Forelimb muscle (tissue), 1 donor: ENCODE results near the gene RBM44. TPM values are rescaled to one million over a fixed set of nuclear protein-coding genes. Genes with fewer than 3 reads are reported as not detected.
A peak's percentile ranks its signal among the peaks of the same experiment; 100 is the strongest.
"Not testable (repeated sequence)": the region's sequence is repeated elsewhere in the genome, so short reads cannot be mapped to it uniquely, and the experiment has no call there.

ENCODE experiments used
- DNase-seq: peaks from one replicate; pipeline ENCODE4 v3.0.0-alpha.2; 2013; ENCODE audit warnings: low read depth
- polyA plus RNA-seq: library from polyadenylated mRNA; unstranded; fragments of 120-200 nt; gene quantifications from one replicate; pipeline ENCODE4 v1.2.1, GENCODE V29; 2013; ENCODE audit not compliant: insufficient read length

RBM44 gene
- polyA plus RNA-seq, 1 donor = 0.59 TPM

DNA sequence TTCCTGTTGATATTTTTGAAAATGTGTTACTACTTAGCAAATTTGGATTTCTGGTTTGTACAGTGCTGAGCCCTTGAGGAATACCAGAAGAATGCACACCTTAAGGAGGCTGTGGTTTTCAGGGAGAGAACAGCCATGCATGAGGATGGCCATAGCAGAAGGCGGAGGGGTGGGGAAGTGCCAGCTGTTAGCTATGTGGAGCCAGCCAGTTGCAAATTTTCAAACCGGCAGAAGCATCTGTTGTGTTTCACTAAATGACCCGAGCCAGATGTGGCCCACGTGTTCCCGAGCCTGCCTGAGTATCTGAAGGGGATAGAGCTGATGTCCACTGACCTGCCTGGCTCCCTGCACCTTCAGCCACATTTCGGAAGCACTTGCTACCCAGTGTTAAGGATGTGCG lies 16.4 kb upstream of the RBM44 start:
- no peak for DNase-seq

- DNase-seq = not testable (repeated sequence)
Measured at GRCh38 chr2:237783678-237784077, 14.9 kb upstream of the RBM44 start.

DNA sequence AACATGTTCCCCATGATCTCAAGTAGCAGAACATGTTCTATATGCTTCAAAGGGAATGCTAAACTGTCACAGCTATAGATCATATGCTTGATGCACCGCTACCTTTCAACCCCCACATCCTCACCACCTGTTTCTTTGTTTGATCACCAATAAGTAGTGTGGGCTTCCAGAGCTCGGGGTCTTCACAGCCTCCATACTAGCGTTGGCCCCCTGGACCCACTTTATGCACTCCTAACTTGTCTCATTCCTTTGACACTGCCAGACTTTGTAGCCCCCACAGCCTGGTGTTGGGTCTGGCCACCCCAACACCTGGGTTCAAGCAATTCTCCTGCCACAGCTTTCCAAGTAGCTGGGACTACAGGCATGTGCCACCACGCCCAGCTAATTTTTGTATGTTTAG lies 11.6 kb upstream of the RBM44 start:
- DNase-seq = no peak

- DNase-seq = no peak
Measured at GRCh38 chr2:237790353-237790752, 8.2 kb upstream of the RBM44 start.

DNA sequence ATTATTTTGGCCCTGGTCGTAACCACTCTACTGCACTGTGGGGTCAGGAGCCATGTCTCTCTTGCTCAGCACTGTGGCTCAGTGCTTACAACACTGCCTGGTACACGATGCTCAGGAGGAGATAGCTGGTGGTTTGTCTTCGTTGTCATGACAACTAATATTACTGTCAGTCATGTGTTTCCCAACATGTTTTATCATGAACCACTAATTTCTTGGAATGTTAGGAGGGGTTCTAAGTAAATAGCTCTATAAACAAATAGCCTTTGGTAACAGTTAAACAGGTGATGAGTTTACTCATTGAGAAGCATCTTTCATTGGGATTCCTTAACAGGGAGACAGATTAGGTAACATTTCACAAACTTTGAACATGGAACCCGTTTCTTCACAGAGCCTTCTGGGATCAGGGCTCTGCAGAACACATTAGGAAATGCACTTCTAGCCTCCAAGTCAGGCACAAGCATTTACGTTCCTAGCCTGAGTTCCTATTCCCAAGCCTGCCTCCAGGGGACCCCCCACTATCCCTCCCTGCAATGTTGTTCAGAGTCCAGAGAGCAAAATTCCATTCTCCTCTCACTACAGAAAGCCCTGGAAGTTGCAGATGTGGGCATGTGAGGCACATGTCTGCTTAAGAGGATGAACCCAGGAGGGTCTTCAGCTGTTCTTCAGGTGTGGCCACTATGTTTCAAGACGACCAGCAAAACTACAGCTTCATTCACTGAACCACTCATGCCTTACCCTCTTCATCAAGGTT lies 6.4 kb upstream of the RBM44 start:
- DNase-seq = no peak

GRCh38 chr2:237797253-237797652 lies 1.3 kb upstream of the RBM44 start:
- no peak for DNase-seq

DNA sequence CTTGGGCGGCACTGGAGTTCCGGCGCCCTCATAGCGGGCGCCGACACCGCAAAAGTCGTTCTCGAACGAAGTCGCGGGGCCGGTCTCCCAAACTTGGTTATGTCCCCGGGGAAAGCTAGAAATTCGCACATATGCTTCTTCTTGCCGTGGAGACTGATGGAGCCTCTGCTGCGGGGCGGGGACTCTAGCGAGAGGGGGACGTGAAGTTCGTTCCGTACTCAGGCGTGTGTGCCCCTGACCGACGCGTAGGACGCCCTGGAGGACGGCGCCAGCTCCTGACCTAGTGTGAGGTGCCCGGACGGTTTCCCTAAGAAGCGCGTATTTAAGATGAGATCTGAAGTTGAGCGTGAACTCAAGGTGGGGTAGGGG lies 465 bp downstream of the RBM44 start:
- no peak for DNase-seq

DNA sequence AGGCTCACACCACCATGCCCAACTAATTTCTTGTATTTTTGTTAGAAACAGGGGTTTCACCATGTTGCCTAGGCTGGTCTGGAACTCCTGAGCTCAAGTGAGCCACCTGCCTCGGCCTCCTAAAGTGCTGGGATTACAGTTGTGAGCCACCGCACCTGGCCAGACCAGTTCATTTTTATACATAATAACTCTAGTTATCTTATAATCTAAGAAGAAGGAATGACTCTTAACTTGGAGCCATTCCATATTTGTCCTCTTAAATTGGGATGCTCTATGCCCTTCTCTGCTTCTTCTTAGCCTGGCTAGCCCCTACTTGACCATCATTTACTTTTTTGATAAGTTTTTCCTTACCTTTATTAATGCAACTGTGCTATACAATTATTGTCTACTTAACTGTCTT lies 2.9 kb downstream of the RBM44 start:
- no peak for DNase-seq

- DNase-seq = peak; percentile 8
Measured at GRCh38 chr2:237806334-237806733, 7.8 kb downstream of the RBM44 start.

GRCh38 chr2:237815637-237816036 lies 17.1 kb downstream of the RBM44 start:
- no peak for DNase-seq

GRCh38 chr2:237816531-237816930 lies 18.0 kb downstream of the RBM44 start:
- no peak for DNase-seq

GRCh38 chr2:237818066-237818473 lies 19.5 kb downstream of the RBM44 start:
- no peak for DNase-seq

DNA sequence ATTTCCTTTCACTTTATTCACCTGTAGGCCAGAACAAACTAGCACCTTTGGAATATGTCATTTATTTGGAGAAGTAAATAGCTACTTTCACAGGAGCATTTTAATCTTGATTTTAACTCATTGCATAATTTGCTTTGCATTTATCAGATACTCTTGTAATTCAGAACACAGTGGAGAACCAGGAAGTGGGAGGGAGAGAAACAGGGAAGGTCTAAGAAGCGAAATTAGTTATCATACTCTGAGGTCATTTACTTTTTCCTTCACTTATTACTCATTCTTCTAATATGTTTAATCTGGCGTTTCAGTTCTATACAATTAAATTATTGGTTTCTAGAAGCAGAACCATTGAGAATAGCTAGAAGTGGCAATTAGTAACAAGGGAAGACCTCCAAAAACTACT lies 20.7 kb downstream of the RBM44 start:
- DNase-seq = no peak

DNA sequence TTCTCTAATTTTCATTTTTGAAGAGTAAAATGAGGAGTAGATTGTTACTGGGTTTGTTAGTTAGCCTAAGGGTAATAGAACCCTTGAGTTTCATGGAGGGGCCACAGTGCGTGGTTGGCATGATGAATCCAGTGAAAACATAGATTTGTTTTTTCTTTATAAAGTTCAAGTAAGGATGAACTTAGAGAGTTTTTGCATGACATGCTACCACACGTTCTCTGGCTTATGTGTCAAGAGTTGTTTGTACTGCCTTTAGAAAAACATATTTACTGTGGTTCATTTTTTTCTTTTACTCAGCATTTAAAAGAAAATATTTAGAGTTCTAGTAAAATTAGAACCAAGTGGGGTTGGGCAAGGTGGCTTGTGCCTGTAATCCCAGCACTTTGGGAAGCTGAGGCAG lies 21.8 kb downstream of the RBM44 start:
- no peak for DNase-seq

DNA sequence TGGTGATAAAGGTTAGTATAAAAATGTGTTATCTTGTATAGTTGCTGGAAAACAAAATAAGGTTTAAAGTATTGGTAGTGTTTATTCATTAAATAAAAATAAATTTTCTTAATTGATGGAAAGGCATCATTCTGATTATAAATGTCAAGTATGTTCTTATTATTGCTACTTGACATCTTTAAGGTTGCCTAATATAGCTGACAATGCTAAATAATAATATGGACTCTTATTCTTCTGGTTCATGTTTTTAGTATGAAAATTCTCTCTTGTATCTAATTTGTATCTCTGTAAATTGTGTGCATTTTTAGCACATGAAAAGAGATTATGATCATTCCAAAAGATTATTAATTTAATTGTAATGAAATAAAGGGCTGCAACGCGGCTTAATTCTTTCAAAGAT lies 25.0 kb downstream of the RBM44 start:
- DNase-seq = no peak

GRCh38 chr2:237824085-237824484 lies 25.5 kb downstream of the RBM44 start:
- no peak for DNase-seq

- DNase-seq = no peak
Measured at GRCh38 chr2:237827421-237827987, 28.9 kb downstream of the RBM44 start.

DNA sequence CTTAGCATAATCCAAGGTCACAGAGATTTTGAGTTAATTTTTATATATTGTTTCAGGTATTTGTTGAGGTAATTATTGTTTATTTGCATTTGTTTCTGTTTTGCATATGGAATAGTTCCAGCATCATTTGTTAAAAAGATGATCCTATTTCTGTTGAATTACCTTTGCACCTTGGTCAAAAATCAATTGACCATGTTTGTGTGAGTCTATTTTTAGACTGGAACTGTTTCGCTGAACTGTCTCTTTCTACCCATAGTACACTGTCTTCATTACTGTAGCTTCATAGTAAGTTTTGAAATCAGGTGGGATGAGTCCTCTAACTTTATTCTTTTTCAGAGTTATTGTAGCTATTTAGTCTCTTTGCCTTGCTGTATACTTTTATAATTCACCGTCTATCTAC lies 31.9 kb downstream of the RBM44 start:
- no peak for DNase-seq

DNA sequence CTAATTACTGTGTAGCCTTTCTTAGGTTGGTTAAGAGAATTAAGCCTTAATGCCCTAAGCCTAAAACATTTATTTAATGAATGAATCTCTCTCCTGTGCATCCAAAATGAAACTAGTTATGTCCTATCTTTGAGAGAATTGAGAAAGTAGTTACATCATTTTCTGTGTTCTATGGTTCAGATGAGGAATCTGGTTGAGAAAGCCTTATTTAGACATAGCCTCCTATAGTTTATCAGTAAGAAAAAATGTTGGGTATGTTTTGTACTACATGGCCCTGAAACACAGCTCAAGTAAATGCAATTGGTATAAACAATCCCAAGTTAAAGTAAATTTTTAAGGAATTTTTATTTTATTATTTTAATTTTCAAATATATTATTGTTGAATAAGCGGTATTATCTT lies 35.0 kb downstream of the RBM44 start:
- no peak for DNase-seq

GRCh38 chr2:237835372-237835771 lies 36.8 kb downstream of the RBM44 start:
- DNase-seq = no peak

DNA sequence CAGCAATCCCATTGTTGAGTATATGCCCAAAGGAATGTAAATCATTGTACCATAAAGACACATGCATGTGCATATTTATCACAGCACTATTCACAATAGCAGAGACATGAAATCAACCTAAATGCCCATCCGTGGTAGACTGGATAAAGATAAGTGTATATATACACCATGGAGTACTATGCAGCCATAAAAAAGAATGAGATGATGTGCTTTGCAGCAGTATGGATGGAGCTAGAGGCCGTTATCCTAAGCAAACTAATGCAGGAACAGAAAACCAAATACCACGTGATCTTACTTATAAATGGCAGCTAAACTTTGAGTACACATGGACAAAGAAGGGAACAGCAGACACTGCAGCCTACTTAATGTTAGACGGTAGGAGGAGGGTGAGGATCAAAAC lies 42.5 kb downstream of the RBM44 start:
- DNase-seq = no peak

GRCh38 chr2:237848940-237849339 lies 50.4 kb downstream of the RBM44 start:
- not testable (repeated sequence) for DNase-seq

DNA sequence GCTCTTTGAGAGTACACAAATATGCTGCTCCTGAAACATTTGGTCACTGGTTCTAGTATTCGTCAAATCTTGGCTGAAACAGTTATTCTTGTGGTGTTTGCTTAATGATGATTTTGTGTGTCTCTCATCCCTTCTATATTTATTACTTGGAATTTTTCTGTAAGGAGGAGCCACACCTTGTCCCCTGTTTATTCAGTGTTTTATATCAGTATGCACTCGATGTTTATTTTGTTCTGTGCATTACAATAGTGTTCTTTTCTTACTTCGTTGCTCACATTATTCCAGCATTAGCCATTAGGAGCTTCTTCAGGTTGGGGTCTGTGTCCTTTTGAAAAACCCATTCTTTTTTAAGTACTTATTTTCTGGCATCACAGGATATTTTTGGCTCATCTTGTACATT lies 55.7 kb downstream of the RBM44 start:
- no peak for DNase-seq

DNA sequence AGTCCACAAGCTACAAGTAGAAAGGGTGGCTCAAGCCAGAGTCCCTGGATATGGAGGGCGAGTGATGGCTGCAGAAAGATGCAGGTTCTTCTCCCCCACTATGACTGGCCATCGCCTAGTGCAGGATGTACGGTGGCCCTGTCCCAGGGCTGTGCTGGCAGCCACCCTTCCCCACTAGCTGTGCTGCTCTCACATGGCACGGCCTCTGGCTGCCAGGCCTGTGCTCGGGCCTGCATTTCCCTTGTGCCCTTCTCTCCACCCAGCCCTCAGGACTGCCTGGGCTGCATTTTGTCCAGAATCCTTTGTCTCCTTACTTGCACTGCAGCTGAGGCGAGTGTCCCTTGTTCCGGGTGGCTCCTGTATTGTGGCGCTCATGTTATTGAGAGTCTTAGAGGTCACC lies 59.2 kb downstream of the RBM44 start:
- no peak for DNase-seq
